HL-60/S4 treated with retinoic acid at 250 ng/mL for 4 days and 3 days (cell line): ENCODE measurements around the gene PCDHGA2.
"Not testable (repeated sequence)": the region's sequence is repeated elsewhere in the genome, so short reads cannot be mapped to it uniquely, and the experiment has no call there.

Source experiments
- in situ Hi-C: fragments of 300-500 bp; cut with MboI; formaldehyde crosslinking; loops from 2 replicates; pipeline ENCODE4 v1.7.0; 2022; ENCODE audit warnings: low sequenced_read_pairs

The PCDHGA2 gene

DNA sequence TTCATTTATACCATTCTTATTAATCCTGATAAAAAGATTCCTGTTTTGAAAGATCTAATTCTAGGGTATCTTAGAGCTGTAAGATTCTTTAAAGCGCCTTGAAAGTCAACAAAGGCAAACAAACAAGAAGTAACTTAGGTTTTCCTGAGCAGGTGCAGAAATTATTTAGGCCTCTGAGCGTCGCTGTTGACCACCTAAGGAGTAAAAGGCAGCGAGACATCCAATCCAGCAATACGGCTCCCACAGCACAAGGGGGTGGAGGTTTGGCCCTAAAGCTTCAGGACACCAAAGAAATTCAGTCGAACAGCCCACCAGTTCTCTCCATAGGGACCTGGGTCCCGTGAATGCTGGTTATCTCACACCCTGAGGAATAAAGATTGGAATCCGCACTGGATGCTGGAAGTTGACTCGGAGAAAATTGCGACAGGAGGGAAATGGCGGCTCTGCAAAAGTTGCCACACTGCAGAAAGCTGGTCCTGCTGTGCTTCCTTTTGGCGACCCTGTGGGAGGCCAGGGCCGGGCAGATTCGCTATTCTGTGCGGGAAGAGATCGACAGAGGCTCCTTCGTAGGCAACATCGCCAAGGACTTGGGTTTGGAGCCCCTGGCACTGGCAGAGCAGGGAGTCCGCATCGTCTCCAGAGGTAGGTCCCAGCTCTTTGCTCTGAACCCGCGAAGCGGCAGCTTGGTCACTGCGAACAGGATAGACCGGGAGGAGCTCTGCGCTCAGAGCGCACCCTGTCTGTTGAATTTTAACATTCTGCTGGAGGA, at the start of gene PCDHGA2:
TSS of gene PCDHGA2 (plus strand) at position 223 of the 769 bp plus-strand sequence.
- in situ Hi-C loops: no loop called here

DNA sequence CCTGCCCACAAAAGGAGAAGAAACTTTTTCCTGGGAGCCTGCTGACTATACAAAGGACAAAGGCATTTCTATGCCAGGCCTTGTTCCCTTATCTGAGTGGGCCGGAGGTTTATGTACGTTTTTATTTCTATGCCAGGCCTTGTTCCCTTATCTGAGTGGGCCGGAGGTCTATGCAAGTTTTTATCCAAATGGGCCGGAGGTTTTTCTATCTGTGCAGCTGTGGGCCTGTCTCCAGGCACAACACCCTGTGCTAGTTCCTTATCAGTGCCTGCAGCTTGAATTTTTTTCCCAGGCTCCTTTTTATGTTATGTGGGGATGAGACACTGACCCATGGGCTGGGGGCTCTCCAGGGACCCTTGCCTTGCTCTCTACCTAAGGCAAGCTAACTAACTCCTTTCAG, 40.2 kb upstream of the PCDHGA2 start:
- in situ Hi-C loops: no loop called here

DNA sequence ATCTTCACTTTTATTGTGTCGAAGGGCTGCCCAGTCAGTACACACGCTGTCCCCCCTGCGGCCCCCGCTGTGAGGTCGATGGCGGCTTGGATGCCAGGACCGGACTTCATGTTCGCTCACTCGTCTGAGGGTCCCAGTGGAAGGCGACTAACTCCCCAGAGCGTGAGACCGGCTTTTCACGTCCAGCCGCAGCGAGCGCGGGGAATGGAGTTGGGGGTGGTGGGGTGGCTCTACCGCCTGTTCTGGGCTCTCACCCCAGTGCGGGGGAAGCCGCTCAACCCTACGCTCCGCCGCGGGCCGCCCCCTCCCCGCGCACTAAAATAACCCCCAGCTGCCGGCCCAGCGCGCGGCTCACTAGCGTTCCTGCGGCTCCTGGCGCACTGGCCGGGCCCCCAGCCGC, 34.8 kb upstream of the PCDHGA2 start, which contains the start of gene SLC25A2:
TSS of gene SLC25A2 (minus strand) at position 294 of the 400 bp plus-strand sequence. CDS start at position 110, 184 bp downstream.
- in situ Hi-C loops: no loop called here

DNA sequence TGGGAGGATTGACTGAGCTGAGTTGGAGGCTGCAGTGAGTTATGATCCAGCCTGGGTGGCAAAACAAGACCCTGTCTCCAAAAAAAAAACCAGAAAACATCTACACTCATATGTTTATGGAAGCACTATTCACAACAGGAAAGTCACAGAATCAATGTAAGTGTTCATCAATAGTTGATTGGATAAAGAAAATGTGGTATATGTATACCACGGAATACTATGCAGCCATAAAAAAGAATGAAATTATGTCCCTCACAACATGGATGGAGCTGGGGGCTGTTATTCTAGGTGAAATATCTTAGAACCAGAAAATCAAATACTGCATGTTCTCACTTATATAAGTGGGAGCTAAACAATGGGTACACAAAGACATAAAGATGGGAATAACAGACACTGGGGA, 31.9 kb upstream of the PCDHGA2 start:
- in situ Hi-C loops: no loop called here

DNA sequence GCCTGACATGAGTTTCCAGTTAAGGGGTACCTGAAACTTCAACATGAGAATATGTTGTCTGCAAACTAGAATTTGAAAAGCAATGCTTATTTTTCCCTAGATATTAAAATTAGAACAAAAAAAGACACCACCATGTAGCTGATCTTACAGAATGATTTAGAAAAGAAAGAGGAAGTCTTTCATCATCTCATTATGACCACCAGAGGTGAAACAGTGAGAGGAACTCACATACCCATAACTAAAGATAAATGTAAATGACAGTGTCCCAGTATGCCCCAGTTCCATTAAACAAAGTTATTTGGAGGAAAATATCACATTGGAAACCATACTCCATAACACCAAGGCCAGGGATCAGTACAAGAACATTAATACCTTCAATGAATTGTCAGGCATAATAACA, 24.8 kb upstream of the PCDHGA2 start:
- in situ Hi-C loops: no loop called here

DNA sequence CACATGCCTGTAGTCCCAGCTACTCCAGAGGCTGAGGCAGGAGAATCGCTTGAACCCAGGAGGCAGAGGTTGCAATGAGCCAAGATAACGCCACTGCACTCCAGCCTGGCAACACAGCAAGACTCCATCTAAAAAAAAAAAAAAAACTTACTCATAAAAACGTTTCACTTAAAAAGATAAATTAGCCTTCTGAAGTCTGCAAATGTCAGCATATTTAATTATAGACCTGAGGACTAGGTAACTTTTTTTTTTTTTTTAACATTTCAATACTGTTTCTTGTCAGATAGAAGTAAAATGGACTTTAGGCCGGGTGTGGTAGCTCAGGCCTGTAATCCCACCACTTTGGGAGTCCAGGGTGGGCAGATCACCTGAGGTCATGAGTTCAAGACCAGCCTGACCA, 21.6 kb upstream of the PCDHGA2 start:
- in situ Hi-C loops: not testable (repeated sequence)

DNA sequence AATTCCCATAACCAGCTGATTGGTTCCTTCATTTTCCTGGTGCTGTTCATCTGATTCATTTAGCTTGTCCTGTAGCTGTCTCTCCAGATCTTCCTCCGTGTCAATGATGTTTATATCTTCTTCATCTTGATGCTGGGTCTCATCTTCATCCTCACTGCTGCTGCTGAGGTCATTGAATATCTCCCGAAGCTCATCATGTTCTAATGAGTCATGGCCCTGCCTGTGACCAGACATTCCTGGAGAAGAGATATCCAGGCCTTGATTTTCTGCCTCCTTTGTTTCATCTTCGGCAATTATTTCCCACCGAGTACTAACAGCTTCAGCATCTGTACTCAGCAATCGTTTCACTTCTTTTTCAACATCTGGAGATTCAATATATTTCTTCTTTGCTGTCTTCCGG, 19.4 kb upstream of the PCDHGA2 start:
- in situ Hi-C loops: no loop called here

DNA sequence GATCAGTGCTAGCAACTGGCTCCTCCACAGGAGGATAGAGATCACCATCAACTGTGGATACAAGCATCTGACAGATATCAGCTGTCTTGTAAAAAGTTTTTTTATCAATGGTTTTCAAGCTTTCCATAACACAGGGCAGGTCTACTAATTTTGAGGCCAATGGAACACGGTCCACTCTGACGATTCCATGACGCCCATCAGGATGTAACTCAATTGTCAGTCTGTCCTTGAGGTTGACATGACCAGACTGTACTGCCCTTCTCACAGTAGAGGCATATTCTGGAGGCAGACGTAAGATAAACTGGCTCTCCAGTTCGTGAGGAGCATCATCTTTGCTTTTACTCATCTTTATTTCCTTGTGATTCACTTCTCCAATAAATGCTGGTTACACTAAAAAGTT, 18.9 kb upstream of the PCDHGA2 start:
- in situ Hi-C loops: no loop called here

DNA sequence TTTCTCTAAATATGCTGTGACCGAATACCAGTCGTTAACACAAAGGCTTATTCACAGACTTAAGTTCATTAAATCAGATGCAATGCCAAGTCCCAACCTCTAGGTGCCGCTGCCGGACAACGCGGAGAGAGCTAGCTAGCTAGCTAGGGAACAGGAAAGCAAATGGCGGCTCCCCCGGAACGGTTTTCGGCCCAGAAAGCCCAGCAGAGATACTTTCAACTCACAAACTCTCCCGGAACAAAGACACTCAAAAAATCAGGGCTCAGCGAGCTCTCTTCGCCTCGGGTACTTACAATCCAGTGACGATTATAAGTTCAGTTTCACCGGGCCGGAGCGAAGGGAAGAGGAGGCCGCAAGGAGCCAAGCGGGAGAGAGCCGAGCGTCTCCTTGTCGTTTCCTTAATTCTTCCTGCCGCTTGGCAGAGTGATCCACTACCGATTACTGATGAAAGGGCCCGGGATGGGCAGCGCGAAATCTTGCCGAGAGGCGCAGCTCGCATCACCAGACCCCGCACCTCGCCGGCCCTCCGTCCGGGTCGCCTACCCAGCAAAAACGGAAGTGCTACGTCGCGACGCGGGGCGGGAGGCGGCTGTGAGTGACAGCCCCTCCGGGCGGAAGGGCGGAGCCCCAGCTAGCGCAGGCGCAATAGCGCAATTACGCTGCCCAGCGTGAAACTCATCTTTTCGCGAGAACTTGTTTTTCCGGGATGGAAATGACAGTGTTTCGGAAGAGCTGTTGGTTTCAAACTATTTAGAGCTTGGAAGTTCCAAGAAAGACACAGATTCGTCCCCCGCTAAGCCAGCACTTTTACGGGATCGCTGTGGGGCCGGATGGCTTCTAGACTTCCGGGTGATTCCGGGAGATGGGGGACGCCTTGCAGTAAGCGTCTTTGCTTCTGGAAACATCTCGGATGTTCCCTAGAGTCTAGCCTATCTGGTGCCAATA, 18.1 kb upstream of the PCDHGA2 start, which contains the start of gene TAF7:
TSS of gene TAF7 (minus strand) at position 560 of the 945 bp plus-strand sequence. CDS start 740 bp downstream, outside the sequence.
- in situ Hi-C loops: no loop called here

DNA sequence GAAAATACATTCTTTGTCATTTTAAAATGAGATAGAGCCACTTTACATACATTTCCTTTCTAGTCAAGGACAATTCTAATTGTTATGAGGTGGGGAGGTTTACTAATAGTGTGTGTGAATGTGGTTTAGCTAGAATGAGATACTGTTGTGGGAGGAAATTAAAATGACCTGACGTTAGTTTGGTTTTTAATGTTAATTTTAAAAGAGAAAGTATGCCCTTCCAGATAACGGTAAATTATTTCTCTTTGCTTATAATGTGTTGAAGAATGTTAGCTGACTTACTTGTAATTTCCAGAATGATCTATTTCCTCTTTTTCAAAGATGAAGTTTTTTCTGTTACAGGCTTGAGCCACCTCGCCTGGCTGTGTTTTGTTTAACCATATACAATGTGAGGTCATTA, 16.3 kb upstream of the PCDHGA2 start:
- in situ Hi-C loops: no loop called here

DNA sequence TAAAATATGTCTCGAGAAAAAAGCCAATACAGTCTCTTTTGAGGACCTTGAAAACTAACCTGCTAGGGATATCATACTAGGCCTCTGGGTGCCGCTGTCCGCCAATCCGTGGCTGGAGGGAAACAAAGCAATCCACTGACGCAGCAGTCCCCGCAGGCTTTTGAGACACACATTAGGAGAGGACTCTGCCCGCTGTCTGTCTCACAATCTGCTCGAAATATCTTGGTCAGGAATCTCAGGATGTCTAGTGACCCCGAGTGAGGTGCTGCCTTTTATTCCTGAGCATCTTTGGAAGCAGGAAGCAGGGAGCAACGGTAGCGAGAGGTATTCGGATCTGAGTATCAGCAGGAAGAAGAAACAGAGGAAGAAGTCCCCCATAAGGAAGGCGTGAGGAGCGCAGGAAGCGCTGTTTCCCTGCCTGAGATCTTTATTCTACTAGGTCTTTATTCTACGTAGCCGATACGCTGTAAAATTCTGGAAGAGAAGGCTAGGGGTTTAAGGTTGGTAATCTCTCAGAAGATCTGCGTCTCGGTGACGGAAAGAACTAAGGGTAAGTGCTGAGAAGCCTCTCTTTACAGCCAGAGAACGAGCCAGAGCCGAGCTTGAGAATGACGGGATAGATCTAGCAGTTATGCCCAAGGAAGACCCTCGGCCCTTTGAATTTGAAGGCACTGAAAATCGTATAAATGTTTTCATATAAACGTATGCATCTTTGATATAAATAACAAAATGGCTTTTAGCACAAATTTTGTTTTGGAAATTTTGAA, 12.3 kb upstream of the PCDHGA2 start:
- in situ Hi-C loops: no loop called here

DNA sequence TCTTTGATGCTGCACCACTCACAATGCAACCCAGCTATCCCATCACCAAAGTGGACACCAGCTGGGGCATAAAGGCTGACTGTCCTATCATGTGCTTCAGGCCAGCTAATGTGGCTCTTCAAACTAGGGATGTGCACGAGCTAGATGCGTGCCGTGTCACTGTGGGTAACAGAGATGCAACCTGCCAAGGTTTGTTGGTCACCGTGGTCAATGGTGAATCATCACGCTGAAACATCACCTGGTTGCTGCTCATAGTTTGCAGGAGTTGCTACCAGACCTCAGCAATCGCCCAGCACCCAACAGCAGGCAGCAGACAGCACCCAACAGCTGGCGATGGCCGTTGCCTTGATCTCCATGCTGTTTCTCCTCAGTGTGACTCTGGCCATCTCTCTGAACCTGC, 10.3 kb upstream of the PCDHGA2 start:
- in situ Hi-C loops: no loop called here

DNA sequence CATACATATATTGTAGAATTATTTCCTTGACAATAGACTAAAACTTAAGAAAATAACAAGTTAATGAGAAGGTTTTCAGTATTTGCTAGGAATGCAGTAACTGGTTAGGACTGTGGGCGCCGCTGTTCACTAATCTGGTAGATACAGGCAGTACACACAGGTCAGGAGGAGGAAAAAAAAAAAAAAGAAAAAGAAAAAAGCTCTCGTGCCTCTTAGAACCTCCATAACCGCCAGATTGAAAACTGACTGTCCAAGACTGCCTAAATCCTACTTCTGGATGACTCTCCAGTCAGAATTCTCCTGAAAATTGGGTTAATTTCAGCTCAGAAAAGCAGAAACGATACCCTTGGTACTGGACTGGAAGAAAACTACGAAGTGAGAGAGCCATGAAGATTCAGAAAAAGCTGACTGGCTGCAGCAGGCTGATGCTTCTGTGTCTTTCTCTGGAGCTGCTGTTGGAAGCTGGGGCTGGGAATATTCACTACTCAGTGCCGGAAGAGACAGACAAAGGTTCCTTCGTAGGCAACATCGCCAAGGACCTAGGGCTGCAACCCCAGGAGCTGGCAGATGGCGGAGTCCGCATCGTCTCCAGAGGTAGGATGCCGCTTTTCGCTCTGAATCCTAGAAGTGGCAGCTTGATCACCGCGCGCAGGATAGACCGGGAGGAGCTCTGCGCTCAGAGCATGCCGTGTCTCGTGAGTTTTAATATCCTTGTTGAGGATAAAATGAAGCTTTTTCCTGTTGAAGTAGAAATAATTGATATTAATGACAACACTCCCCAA, 8.1 kb upstream of the PCDHGA2 start, which contains the start of gene PCDHGA1:
TSS of gene PCDHGA1 (plus strand) at position 216 of the 782 bp plus-strand sequence.
- in situ Hi-C loops: no loop called here

DNA sequence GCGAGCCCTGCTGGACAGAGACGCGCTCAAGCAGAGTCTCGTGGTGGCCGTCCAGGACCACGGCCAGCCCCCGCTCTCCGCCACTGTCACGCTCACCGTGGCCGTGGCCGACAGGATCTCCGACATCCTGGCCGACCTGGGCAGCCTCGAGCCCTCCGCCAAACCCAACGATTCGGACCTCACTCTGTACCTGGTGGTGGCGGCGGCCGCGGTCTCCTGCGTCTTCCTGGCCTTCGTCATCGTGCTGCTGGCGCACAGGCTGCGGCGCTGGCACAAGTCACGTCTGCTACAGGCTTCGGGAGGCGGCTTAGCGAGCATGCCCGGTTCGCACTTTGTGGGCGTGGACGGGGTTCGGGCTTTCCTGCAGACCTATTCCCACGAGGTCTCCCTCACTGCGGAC, 6.0 kb upstream of the PCDHGA2 start:
- in situ Hi-C loops: not testable (repeated sequence)

DNA sequence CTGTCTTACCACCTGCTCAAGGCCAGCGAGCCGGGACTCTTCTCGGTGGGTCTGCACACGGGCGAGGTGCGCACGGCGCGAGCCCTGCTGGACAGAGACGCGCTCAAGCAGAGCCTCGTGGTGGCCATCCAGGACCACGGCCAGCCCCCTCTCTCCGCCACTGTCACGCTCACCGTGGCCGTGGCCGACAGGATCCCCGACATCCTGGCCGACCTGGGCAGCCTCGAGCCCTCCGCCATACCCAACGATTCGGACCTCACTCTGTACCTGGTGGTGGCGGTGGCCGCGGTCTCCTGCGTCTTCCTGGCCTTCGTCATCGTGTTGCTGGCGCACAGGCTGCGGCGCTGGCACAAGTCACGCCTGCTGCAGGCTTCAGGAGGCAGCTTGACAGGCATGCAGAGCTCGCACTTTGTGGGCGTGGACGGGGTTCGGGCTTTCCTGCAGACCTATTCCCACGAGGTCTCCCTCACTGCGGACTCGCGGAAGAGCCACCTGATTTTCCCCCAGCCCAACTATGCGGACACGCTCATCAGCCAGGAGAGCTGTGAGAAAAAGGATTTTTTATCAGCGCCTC, 2.3 kb downstream of the PCDHGA2 start:
- in situ Hi-C loops: not testable (repeated sequence)

DNA sequence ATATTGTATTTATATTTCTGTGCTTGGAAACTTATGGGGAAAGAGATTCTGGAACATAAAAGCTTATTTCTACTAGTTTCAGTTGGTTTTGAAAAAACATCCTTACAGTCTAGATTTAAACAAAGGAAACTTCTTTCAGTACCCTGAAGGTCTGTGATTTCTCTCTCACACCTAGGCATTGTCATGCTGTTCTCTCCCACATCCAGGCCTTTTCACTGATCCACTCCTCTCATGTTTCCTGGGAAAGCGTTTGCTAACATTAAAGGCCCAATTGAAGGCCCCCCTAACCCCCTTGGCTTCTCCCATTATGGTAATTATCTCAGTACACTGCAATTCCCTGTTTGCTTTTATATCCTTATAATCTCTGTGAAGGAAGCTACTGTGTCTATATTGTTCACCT, 4.2 kb downstream of the PCDHGA2 start:
- in situ Hi-C loops: no loop called here

DNA sequence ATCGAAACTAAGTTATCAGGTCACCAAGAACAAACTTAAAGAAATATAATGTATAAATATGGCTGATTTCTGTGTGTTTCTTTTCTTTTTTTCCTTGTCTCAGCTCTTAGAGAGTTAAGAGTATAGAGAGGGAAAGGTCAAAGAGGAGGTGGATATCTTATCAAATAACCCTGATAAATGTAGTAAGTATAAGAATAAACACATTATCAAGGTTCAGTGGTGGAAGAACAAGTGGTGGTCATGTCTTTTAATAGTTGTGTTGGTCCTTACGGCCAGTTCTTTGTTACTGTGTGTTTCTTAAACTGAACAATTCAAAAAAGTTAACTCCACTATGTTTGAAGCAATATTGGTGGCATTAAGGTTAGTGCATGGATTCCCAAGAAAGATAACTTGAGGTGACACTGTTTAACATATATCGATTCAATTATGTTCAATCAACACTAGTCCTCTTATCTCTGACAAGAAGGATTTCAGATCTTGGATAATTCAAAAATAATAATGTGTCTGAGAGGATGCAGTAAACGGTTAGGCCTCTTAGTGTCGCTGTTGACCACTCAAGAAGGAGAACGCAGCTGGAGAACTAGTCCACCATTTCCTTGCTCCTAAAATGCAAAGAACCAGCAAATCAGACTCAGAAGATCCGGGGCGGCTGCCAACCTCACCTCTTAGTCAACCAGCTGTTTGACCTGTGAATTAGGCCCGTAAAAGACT, 4.8 kb downstream of the PCDHGA2 start, which contains the start of gene PCDHGA3:
TSS of gene PCDHGA3 (plus strand) at position 588 of the 711 bp plus-strand sequence. CDS start 205 bp downstream, outside the sequence.
- in situ Hi-C loops: no loop called here

DNA sequence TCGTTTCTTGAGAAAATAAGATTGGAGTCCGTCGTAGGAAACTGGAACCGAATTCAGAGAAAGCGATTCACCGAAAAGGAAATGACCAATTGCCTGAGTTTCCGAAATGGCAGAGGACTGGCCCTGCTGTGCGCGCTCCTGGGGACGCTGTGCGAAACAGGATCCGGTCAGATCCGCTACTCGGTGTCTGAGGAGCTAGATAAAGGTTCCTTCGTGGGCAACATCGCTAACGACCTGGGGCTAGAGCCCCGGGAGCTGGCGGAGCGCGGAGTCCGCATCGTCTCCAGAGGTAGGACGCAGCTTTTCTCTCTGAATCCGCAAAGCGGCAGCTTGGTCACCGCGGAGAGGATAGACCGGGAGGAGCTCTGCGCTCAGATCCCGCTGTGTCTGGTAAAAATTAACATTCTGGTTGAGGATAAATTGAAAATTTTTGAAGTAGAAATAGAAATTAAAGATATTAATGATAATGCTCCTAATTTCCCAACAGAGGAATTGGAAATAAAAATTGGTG, 5.4 kb downstream of the PCDHGA2 start:
- in situ Hi-C loops: no loop called here

DNA sequence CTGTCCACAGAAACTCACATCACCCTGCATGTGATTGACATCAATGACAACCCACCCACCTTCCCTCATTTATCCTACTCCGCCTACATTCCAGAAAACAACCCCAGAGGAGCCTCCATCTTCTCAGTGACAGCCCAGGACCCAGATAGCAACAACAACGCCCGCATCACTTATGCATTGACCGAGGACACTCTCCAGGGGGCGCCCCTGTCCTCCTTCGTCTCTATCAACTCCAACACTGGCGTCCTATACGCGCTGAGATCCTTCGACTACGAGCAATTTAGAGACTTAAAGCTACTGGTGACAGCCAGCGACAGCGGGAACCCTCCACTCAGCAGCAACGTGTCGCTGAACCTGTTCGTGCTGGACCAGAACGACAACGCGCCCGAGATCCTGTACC, 6.8 kb downstream of the PCDHGA2 start:
- in situ Hi-C loops: no loop called here
